Measurements from ENCODE around the gene SELPLG. TPM values are rescaled to one million over a fixed set of nuclear protein-coding genes. Genes with fewer than 3 reads are reported as not detected.

The SELPLG gene, protein sequence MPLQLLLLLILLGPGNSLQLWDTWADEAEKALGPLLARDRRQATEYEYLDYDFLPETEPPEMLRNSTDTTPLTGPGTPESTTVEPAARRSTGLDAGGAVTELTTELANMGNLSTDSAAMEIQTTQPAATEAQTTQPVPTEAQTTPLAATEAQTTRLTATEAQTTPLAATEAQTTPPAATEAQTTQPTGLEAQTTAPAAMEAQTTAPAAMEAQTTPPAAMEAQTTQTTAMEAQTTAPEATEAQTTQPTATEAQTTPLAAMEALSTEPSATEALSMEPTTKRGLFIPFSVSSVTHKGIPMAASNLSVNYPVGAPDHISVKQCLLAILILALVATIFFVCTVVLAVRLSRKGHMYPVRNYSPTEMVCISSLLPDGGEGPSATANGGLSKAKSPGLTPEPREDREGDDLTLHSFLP
- total RNA-seq, result 0.46 and 1.0 TPM in 2 replicates

DNA sequence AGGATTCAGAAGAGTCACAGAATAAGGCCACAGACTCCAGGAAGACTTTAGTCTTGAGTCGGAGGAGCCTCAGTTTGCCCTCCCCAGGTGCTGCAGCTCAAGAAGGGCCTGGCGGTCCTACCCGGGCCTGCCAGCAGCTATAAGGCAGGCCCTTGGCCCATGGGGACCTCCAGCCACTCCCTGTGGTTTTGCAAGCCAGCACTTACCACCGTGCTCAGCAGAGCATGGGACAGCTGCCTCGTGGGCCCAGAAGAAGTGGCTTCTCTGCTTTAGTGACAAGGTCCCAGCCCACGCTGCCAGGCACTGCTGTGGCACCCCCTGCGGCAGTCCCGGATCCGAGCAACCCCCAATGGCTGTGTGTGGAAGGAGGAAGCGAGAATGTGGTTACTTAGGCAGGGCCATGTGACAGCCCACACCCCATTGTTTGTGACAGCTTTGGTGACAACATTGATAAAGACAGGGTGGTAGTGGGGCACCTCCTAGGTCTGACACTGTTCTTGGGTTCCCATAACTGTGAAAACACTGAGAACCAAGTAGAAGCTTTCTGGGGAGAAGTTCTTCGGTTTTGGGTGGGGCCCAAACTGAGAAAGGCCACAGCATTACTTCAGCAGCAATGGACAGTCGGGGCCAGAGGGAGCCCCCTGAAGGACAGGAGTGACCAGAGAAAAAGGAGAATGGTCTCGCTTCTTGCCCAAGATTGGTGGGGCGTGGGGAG, at the start of gene SELPLG:
Gene SELPLG, minus strand, starts transcription at position 361 of the 715 bp plus-strand sequence. CDS start 9,587 bp downstream, outside the sequence.
- no peak for DNase-seq (ENCODE audit: low read depth)
- TF ChIP-seq, protein P1, sequence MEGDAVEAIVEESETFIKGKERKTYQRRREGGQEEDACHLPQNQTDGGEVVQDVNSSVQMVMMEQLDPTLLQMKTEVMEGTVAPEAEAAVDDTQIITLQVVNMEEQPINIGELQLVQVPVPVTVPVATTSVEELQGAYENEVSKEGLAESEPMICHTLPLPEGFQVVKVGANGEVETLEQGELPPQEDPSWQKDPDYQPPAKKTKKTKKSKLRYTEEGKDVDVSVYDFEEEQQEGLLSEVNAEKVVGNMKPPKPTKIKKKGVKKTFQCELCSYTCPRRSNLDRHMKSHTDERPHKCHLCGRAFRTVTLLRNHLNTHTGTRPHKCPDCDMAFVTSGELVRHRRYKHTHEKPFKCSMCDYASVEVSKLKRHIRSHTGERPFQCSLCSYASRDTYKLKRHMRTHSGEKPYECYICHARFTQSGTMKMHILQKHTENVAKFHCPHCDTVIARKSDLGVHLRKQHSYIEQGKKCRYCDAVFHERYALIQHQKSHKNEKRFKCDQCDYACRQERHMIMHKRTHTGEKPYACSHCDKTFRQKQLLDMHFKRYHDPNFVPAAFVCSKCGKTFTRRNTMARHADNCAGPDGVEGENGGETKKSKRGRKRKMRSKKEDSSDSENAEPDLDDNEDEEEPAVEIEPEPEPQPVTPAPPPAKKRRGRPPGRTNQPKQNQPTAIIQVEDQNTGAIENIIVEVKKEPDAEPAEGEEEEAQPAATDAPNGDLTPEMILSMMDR (conservative IDR thresholded peaks at IDR 0.05; ENCODE audit: low read depth, low read length), result no peak
- no peak within 1 kb of the TSS for H3K4me3 ChIP-seq (ENCODE audit: low read depth, low read length)

DNA sequence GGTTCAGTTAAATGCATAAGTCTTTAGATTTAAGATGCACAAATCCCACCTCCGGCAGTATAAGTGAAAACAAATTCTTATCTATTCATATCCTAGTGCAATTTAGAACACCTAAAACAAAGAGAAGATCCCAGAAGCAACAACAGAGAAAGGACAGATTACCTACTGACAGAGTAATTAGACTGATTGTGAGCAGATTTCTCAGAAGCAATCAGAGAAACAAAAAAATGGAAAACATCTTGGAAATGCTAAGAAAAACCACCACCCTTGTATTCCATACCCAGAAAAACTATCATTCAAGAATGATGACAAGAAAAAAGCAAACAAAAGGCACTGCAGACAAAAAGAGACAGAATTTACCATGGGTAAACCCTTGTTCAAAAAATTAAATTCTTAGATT, 47.6 kb upstream of the SELPLG start:
- DNase-seq (ENCODE audit: low read depth), result no peak
- H3K4me3 ChIP-seq (ENCODE audit: low read depth, low read length), result no peak overlapping the region
- TF ChIP-seq, protein P1 (conservative IDR thresholded peaks at IDR 0.05; ENCODE audit: low read depth, low read length), result no peak

DNA sequence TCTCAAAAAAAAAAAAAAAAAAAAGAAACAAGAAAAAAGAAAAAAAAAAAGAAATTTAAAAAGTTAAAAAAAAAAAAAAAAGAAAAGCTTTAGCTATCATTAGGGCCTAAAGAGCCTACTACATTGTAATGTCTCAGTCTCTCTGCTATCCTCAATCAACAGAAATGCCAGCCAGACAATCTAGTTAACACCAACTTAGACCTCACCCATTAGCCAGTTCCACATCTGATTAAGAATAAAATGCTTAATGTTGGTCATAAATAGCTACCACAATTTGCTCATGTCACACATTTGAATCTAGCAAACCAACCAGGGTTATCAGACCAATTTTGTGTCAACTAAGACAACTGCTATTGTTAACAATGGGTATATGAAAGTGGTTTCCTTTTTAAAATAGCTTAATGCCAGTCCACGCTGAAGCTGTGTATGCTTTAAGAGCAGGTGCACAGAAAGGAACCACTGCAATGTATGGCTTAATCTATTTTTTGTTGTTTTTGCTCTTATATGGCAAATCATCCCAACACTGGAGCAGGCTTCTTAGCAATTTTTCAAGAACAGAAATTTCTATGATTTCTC, 45.5 kb upstream of the SELPLG start:
- DNase-seq (ENCODE audit: low read depth), result no peak
- no peak overlapping the region for H3K4me3 ChIP-seq (ENCODE audit: low read depth, low read length)

DNA sequence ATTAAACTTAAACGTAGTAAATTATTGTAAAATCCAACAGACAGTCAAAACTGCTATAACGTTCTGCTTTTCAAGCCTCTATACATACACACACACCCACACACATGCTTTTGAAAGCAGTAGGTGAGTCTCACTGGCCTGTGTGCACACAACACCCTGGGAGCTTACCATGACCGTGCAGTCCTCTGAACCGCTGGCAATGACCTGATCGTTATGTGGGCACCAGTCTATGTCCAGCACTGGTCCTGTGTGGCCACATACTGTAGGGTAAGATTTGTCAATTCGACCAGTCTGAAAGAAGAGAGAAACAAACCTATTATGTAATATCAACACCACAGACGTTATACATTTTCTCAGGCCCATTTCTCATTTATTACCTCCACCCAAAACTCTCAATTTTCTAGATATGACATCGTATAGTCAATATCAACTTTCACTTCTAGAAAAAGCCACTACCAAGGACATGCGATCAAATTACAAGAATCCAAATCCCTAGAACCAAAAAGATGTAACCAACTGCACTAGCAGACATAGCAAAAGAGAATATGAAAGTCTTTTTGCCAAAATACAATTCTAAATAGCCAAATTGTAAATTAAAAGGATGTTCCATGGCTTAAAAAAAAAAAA, 44.5 kb upstream of the SELPLG start:
- no peak for DNase-seq (ENCODE audit: low read depth)
- TF ChIP-seq, protein P1 (conservative IDR thresholded peaks at IDR 0.05; ENCODE audit: low read depth, low read length), result no peak
- H3K4me3 ChIP-seq (ENCODE audit: low read depth, low read length), result no peak overlapping the region

More for the DNA sequence above, 45.5 kb upstream of the SELPLG start:
- TF ChIP-seq, protein P1 (conservative IDR thresholded peaks at IDR 0.05; ENCODE audit: low read depth, low read length), result no peak

DNA sequence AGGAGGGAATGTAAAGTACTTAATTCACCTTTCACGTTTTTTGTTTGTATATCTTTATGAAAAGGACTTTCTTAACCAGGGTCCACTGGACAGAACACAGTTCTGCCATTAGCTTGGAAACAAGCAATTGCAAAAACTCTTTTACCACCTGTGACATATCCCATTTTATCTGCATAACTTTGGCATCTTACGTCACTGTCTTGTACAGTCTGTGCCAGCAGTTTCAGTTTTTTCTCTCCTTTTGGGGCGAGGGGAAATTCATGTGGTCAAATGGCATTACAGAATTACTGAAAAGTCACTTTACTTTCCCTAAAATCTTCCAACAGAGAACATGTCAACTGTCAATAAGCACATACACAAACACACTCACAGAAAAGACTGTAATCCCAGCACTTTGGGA, 43.7 kb upstream of the SELPLG start:
- H3K4me3 ChIP-seq (ENCODE audit: low read depth, low read length), result no peak overlapping the region
- TF ChIP-seq, protein P1 (conservative IDR thresholded peaks at IDR 0.05; ENCODE audit: low read depth, low read length), result no peak
- no peak for DNase-seq (ENCODE audit: low read depth)

DNA sequence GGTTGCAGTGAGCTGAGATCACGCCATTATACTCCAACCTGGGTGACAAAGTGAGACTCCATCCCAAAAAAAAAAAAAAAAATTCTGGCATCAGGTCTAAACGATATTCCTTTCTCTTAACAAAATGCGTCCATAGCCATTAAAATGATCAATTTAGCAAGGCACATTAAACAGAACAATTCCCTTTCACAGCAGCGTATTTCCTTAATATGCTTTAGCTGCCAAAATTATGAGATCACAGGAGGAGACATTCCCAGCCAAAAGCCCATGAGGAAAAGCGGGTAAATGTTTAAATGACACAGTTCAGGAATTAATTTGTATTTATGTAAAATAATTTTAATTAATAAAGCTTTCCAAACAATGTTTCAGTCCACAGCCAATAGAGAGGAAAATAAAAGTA, 43.0 kb upstream of the SELPLG start:
- H3K4me3 ChIP-seq (ENCODE audit: low read depth, low read length), result no peak overlapping the region
- TF ChIP-seq, protein P1 (conservative IDR thresholded peaks at IDR 0.05; ENCODE audit: low read depth, low read length), result no peak
- no peak for DNase-seq (ENCODE audit: low read depth)

Data from epithelial cell of proximal tubule (primary cell).